Esophagus squamous epithelium (tissue), 5 donors: ENCODE data around the gene SRF. TPM values are rescaled to one million over a fixed set of nuclear protein-coding genes. Genes with fewer than 3 reads are reported as not detected.

Experiments
- DNase-seq: peaks from one replicate; lab custom pipeline; 2025; lab: John Stamatoyannopoulos, UW
- H3K27ac ChIP-seq, 4 donors: fragments of 200-600 bp; sonication (generic); one replicate each; pipeline ENCODE4 v1.5.1; 2016 to 2019; ENCODE audit warnings: mild to moderate bottlenecking in 1 of 4
- H3K27me3 ChIP-seq, 4 donors: fragments of 200-600 bp; sonication (generic); 1 replicate in 3 of 4; 2 replicates in 1 of 4; pipeline versions ENCODE4 v1.5.1 to v1.6.0; 2017 to 2021; ENCODE audit warnings: antibody characterized with exemption in 1 of 4
- H3K36me3 ChIP-seq, 3 donors: fragments of 200-600 bp; sonication (generic); one replicate each; pipeline ENCODE4 v1.5.1; 2016 to 2019
- H3K4me1 ChIP-seq, 3 donors: fragments of 200-600 bp; sonication (generic); one replicate each; pipeline ENCODE4 v1.5.1; 2017 to 2019
- H3K4me3 ChIP-seq, 4 donors: fragments of 200-600 bp; sonication (generic); 1 replicate in 3 of 4; 2 replicates in 1 of 4; pipeline ENCODE4 v1.5.1; 2016 to 2019; ENCODE audit warnings: mild to moderate bottlenecking in 2 of 4, moderate library complexity in 1 of 4
- H3K9me3 ChIP-seq, 3 donors: fragments of 200-600 bp; sonication (generic); one replicate each; pipeline ENCODE4 v1.5.1; 2016 to 2019
- POLR2A ChIP-seq, 4 donors: fragments of 450-650 bp; IDR thresholded peaks; one replicate each; pipeline ENCODE4 v1.6.1; 2017; ENCODE audit warnings: antibody characterized with exemption in 4 of 4, mild to moderate bottlenecking in 4 of 4, moderate library complexity in 3 of 4
- WGBS, 2 donors: methylation state at CpG; one replicate each; pipeline ENCODE4 v1.1.5; 2018; 5-methylcytosine and 5-hydroxymethylcytosine counted together
- intact Hi-C: fragments of 100-400 bp; cut with DNase I; formaldehyde crosslinking; loops from one replicate; pipeline ENCODE4 v1.15.0; 2022
- total RNA-seq, 4 donors: library from RNA; depleted of rRNA; stranded (reverse); fragments of >200 nt; gene quantifications; one replicate each; pipeline ENCODE4 v1.1.0, GENCODE V29; 2016
- TF ChIP-seq, protein P1 (sequence below), 6 experiments: fragments of 450-650 bp in 4 of 6; fragments of 200-600 bp in 2 of 6; sonication (generic) in 2 of 6; IDR thresholded peaks; one replicate each; pipeline ENCODE4 v1.5.1; 2016 to 2019; ENCODE audit warnings: antibody characterized with exemption in 6 of 6, mild to moderate bottlenecking in 4 of 6, moderate library complexity in 4 of 6
- donor health status: DM: yes; HTN: yes; CAD: no.

The SRF gene
- total RNA-seq, 4 donors from 2014 or later, result 22.0 to 38.9 (median 35.3) TPM

DNA sequence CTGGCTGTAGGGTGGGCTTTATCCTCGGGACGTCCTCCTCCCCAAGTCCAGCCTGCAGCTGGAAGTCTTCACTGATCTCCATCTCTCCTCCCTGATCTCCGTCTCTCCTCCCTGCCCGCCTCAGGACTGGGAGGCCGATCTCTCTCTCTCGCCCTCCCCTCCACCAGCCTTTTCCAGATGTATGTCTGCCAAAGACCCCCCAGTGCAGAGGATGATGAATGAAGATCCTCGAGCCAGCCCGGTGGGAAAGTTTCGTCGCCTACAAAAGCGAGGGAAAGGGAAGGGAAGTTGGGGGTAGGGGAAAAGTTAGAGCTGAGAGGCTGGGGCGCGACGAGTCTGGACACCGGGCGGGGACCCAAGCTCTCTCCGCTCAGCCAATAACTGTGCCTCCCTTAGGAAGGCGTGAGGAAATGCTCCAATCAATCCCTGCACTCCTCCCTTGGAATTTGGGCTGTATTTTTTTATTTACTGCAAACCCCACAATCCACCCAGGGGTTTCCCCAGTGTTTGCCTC, 595 bp upstream of the SRF start:
- Histone ChIP-seq H3K9me3 (no peaks in the 10 kb centered on the region), H3K27ac (peak overlapping the region; percentile 93 to 99 (median 99)), H3K4me3 (peak overlapping the region; percentile 76 to 99 (median 98)), H3K27me3 (no peaks in the 10 kb centered on the region), H3K36me3 (peaks cover 0 to 6% (median under 1%) of the 10 kb centered on the region in 3 donors), H3K4me1 (peaks cover 27 to 42% (median 28%) of the 10 kb centered on the region in 3 donors)
- intact Hi-C loops, result no loop called here
- 0 to 2% methylated on average over 17 to 18 of the region's 18 CpGs for WGBS, 2 donors
- no peak for DNase-seq
- TF ChIP-seq POLR2A (IDR thresholded peaks at IDR 0.05), result no peak
- TF ChIP-seq, protein P1, sequence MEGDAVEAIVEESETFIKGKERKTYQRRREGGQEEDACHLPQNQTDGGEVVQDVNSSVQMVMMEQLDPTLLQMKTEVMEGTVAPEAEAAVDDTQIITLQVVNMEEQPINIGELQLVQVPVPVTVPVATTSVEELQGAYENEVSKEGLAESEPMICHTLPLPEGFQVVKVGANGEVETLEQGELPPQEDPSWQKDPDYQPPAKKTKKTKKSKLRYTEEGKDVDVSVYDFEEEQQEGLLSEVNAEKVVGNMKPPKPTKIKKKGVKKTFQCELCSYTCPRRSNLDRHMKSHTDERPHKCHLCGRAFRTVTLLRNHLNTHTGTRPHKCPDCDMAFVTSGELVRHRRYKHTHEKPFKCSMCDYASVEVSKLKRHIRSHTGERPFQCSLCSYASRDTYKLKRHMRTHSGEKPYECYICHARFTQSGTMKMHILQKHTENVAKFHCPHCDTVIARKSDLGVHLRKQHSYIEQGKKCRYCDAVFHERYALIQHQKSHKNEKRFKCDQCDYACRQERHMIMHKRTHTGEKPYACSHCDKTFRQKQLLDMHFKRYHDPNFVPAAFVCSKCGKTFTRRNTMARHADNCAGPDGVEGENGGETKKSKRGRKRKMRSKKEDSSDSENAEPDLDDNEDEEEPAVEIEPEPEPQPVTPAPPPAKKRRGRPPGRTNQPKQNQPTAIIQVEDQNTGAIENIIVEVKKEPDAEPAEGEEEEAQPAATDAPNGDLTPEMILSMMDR (IDR thresholded peaks at IDR 0.05), result no peak

DNA sequence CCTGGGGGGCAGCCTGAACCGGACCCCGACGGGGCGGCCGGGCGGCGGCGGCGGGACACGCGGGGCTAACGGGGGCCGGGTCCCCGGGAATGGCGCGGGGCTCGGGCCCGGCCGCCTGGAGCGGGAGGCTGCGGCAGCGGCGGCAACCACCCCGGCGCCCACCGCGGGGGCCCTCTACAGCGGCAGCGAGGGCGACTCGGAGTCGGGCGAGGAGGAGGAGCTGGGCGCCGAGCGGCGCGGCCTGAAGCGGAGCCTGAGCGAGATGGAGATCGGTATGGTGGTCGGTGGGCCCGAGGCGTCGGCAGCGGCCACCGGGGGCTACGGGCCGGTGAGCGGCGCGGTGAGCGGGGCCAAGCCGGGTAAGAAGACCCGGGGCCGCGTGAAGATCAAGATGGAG, 636 bp downstream of the SRF start:
- H3K4me1 ChIP-seq, result peaks cover 28 to 54% (median 29%) of the 10 kb centered on the region in 3 donors
- TF ChIP-seq, protein P1 (IDR thresholded peaks at IDR 0.05), result no peak
- TF ChIP-seq POLR2A (IDR thresholded peaks at IDR 0.05), result no peak
- 0 to 5% methylated on average over 4 to 28 of the region's 57 CpGs for WGBS, 2 donors
- no peak for DNase-seq
- H3K4me3 ChIP-seq, result peak overlapping the region; percentile 76 to 99 (median 98)
- H3K27me3 ChIP-seq, result no peaks in the 10 kb centered on the region
- peak overlapping the region; percentile 93 to 99 (median 99) for H3K27ac ChIP-seq
- intact Hi-C loops, result no loop called here
- H3K36me3 ChIP-seq, result peaks cover 0 to 18% (median 7%) of the 10 kb centered on the region in 3 donors
- H3K9me3 ChIP-seq, result no peaks in the 10 kb centered on the region

DNA sequence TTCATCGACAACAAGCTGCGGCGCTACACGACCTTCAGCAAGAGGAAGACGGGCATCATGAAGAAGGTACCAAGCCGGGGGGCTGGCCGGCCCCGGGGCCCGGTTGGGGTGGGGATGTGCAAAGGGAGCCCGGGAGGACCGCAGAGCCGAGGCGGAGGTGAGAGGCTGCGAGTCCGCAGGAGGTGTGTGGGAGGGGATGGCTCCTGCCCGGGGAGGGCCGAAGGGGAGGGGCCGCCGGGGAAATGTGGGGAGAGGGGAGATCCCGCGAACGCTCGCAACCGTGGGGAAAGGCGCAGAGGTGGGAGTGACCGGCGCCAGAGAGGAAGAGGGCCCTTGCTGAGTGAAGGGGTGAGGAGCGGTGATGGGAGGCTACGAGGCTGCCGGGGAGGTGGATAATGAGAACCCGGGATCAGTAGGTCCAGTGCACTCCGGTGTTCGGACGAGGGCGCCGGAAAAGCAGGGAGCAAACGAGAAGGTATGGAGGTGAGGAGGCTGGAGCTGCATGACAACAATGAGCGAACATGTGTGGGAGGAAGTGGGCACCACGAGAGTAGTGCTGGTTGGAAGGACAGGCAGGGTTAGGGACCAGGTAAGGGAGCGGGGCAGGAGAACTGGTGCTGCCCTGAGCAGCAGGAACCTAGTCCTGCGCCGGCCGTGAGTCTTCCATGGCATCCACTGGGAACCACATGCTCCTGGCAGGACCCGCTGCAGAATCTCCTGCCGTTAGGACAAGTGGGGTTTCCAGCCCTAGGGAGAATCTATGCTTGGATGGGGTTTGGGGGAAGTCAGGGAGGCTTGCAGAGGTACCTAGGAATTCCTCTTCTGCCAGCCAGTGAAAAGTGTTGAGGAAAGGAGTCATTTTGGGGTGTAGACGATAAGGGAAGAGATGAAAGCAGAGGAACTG, 1.3 kb downstream of the SRF start:
- TF ChIP-seq, protein P1 (IDR thresholded peaks at IDR 0.05), result no peak
- TF ChIP-seq POLR2A (IDR thresholded peaks at IDR 0.05), result no peak
- Histone ChIP-seq H3K36me3 (peaks cover 0 to 25% (median 7%) of the 10 kb centered on the region in 3 donors), H3K4me3 (peak overlapping the region; percentile 76 to 99 (median 98)), H3K27me3 (no peaks in the 10 kb centered on the region), H3K9me3 (no peaks in the 10 kb centered on the region), H3K4me1 (peaks cover 28 to 54% (median 29%) of the 10 kb centered on the region in 3 donors), H3K27ac (peak overlapping the region; percentile 93 to 99 (median 99))
- no peak for DNase-seq
- WGBS, 2 donors, result 0 to 1% methylated on average over 36 of the region's 46 CpGs
- intact Hi-C loops, result no loop called here

DNA sequence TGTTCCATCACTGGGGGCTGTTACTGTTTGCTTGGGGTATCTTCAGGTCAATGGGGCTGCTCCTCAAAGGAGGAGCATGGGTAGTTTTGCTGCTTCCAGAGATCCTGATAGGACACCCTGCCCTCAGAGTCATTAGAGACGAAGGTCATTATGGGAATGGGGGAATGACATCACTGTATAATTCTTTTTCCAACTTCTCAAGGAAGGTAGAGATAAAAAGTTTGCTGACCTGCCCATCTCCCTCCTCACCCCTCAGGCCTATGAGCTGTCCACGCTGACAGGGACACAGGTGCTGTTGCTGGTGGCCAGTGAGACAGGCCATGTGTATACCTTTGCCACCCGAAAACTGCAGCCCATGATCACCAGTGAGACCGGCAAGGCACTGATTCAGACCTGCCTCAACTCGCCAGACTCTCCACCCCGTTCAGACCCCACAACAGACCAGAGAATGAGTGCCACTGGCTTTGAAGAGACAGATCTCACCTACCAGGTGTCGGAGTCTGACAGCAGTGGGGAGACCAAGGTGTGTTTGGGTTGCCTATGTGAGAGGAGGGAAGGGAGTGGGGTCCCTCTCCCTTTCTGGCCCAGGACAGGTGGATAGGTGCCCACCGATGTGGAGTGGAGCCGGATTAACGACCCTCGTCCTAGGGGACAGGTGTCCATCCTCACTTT, 2.7 kb downstream of the SRF start:
- Histone ChIP-seq H3K9me3 (no peaks in the 10 kb centered on the region), H3K4me3 (peak overlapping the region; percentile 76 to 99 (median 98)), H3K36me3 (peaks cover 0 to 39% (median 18%) of the 10 kb centered on the region in 3 donors), H3K27ac (peak overlapping the region; percentile 93 to 99 (median 99)), H3K27me3 (no peaks in the 10 kb centered on the region), H3K4me1 (peaks cover 28 to 54% (median 29%) of the 10 kb centered on the region in 3 donors)
- 27 to 46% methylated on average over 5 to 7 of the region's 11 CpGs for WGBS, 2 donors
- DNase-seq, result no peak
- intact Hi-C loops, result no loop called here
- TF ChIP-seq, protein P1 (IDR thresholded peaks at IDR 0.05), result no peak
- TF ChIP-seq POLR2A (IDR thresholded peaks at IDR 0.05), result no peak
